ENCODE results near the gene TBX2.
"Not testable (repeated sequence)": the region's sequence is repeated elsewhere in the genome, so short reads cannot be mapped to it uniquely, and the experiment has no call there.

The TBX2 gene

DNA sequence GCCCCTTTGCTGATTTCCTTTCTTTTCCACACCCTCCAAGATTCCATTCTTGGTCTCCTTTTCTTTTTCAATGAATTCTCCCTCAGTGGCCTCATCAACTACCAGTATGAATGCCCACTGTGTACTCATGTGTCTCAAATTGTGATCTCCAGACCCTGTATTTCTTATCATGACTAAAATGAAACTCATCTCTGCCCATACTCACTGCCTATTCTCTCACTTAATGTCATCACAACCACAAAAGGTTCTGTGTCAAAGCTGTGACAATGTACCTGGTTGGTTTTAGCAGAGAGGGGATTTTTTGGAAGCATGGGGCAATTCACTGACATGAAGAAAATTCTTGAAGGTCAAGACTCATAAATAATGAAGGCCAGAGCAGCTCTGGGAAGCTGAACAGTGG lies 41.1 kb downstream of the TBX2 start:
- no peak for DNase-seq

DNA sequence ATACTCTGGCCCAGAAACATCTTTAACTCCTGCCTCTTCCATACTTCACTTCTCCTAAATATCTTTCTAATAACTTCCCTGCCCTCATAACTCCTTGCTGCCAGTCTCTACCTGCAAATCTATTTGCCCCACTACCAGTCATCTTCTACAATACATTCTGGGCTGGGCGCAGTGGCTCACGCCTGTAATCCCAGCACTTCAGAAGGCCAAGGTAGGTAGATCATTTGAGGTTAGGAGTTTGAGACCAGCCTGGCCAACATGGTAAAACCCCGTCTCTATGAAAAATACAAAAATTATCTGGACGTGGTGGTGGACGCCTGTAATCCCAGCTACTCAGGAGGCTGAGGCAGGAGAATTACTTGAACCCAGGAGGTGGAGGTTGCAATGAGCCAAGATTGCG lies 41.9 kb downstream of the TBX2 start:
- DNase-seq, result not testable (repeated sequence)

- DNase-seq, result no peak
Observed at GRCh38 chr17:61442136-61442775, 42.6 kb downstream of the TBX2 start.

- no peak for DNase-seq
Observed at GRCh38 chr17:61442878-61443474, 43.3 kb downstream of the TBX2 start.

DNA sequence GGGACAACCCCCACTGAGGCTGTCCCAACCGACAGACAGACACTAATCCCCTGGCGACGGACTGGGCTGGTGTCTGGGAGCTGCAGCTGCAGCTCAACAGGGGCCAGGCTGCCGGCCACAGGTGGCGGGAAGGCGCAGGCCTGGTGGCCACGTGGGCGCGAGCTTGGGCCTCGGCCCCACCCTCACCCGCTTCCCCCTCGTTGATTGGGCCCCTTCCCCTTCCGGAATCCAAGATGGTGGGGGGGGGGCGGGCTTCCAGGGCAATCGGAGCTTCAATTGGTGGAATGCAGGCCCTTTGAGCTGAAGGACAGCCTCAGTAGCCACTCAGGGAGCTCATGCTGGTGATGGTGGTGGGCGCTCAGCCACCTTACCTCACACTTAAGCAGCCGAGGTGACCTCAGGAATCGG lies 43.8 kb downstream of the TBX2 start:
- no peak for DNase-seq

DNA sequence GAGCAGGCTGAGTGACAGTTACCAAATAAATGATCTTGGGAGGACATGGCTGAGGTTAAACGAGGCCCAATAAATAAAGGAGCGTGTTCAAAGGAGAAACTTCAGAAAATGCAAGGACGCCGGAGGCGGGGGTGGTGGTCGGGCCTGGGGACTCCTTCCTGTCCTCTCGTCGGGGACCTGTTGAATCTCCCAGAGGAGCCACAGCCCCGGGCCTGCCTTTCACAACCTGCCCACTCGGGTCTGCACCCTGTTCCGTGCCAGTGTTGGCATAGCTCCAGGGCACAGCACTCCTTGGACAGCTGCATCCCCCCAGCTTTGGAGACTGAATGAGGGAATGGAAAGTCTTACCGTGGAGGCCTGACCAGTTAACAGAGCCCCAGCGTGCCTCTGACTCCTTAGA lies 44.4 kb downstream of the TBX2 start:
- DNase-seq, result no peak

- DNase-seq, result no peak
Observed at GRCh38 chr17:61444831-61445230, 45.2 kb downstream of the TBX2 start.

- DNase-seq, result no peak
Observed at GRCh38 chr17:61447358-61447757, 47.7 kb downstream of the TBX2 start.

DNA sequence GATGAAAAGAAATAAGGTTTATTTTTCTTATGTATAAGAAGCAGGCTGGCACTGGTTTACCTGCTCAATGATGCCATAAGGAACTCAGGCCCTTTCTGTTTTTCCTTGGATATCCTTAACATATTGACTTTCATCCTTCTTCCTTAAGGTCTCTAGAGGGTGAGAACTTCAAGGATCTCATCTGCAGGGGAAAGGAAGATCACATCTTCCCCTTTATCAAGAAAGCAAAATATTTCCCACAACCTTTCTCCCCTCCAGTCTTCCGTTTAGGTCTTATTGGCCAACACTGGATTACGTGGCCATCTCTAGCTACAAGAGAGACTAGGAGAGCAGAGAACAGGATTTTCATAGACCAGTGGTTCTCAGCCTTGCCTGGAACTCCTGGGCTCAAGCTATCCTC lies 48.4 kb downstream of the TBX2 start:
- DNase-seq, result no peak

DNA sequence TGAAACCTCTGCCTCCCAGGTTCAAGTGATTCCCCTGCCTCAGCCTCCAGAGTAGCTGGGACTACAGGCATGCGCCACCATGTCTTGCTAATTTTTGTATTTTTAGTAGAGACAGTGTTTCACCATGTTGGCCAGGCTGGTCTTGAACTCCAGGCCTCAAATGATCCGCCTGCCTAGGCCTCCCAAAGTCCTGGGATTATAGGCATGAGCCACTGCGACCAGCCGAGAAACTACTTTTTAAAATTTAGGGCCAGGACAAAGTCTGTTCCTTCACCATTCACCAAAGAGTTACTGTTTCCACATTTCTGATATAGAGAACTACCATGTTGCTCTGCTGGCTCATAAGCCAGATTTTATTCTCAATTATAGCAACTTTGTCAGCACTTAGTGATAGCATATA lies 49.5 kb downstream of the TBX2 start:
- not testable (repeated sequence) for DNase-seq

DNA sequence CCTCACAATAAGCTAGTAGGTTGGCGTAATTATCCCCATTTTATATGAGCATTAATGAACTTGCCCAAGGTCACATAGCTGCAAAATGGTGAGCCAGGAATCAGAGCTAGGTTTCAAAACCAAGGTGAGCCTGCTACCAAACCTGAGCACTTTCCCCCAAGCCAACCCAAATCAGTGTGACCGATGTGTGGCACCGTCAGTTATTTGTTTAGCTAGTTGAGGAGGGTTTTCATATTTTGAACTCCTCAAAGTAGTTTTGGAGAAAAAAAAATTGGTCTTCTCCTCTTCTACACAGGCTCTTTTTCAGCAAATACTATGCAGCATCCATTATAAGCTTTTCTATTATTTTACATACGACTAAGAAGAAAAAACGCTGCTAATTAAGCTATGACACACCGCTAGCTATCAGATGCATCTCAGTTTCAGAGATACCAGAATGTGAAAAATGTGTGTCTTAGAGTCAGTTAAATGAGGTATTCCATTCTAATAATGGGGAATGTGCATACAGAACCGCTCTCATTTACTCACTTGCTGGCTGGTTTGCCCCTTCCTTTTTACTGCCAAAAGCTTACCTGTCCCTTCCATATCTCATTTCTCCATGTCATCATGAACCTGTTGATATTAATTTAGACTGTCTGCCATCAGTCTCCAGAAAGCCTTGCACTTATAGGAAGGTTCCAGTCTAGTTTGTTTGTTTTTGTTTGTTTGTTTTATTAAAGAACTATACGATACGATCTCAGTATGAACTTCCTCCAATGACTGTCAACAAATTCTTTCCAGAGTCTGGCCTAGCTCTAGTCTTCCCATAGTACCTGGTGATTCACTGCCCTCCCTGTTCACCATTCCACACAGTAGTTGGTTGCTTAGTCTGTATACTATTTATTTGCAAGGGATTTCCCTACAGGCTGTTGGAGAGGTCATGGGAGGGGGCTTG lies 50.3 kb downstream of the TBX2 start:
- no peak for DNase-seq

DNA sequence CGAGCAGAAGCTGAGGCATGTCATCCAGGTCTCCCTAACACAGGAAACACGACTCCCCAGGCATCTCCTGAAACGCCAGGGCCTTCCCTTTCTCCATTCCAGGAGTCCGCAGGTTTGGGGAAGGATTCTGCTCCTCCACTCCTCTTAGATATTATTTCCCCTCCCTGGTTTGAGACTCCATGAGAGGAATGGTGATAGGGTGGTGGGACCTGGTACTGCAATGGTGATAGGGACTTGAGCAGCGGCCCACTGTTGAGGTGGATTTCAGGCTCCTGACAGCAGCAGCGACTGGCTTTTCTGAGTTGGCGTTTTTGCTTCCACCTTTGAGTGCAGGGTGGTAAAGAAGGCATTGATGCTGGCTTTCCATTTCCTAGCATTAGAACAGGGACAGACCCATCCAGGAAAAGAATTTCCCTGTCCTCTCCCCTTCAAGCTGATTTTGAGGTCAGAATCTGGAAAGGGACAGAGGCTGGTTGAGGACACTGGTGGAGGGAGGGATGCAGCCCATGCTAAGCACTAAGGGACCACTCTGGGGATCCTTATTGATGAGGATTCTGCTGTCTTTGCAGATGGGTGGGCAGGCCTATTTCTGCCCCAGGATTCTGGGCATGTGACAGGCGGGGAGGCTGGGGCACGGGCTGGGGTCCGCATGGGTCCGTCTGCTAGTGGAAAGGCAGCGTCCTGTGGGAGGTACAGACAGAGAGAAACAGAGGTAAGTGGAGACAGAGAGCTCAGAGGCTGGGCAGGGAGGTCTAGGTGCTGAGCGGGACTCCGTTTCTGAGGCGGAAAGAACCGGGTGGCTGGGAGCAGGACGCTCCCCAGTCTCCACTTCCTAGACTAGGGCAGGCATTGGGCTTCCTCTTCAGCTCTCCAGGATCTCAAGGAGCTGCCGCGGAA lies 51.2 kb downstream of the TBX2 start:
- DNase-seq, result no peak

DNA sequence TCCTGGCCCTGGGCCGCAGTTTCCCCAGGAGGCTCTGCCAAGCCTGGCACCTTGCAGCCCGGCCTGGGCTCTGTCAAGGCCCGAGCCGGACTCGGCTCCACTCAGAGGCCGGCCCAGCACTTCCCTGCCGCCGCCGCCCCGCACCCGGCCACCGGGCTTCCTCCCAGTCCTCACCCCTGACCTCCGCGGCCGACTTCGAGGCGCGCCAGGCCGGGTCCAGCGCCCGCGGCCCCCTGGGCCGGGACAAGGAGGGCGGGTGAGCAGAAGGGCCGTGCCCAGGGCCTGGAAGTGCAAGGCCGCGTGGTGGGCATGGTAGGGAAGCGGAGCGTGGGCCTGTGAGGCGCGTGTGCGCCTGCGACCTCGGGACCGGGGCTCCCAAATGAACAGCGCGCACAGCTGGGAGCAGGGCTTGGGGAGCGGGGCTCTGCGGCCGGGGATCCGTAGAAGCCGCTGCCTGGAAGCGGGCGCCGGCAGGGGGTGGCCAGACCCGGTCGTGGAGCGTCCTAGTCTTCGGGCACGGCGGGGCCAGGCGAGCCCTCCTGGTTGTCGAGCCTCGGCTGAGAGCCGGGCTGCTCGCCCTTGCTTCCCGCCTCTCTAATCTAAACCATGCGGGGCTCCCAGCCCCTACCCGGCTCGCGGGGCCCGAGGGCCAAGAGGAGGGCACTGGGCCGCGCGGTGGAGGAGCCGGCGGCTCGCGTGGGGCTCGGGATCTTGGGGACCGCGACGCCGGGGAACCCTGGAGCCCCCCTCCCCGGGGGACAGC lies 52.1 kb downstream of the TBX2 start:
- DNase-seq, result no peak

DNA sequence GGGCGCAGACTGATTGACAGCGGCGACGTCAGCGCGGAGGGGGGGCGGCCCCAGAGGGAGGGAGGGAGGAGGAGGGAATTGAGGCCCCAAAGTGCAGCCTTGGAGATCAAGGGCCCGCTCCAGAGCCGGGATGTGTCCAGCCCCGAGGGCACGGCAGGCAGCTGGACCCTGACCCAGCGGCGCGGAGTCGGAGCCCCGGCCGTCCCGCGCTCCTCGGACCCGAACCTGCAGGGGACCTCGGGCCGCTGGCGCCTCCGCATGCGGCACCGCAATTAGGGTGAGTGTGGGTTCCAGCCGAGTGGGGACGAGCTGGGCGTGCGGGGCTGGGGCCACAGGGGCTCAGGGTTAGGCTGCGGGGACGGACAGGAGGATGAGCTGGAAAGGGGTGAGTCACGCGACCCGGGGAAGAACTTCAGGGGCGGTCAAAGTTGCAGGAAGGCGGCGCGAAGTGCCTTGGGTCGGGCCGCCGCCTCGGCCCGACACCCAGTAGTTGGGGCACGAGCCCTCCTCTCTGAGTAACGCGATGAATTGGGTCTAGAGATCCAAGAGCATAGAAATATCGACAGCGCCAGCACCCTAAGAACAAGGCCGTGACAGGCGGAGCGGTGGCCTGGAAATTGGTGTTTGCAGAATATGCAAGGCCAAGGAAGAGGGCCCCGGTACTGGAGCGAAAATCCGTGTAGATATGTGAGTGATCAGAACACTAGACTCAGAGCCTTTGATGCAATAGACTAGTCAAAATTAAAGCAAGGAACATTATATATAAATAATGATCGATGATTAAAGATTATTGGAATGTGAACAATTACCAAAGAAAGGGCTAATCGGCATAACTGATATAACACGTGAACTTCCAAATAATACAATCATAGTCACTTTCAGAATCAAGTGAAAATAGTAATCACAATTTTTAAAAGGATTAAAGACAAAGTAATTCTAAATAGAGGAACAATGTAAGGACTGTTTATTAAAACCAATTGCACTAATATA lies 53.0 kb downstream of the TBX2 start, which contains the start of gene TBX4:
TSS of gene TBX4 (plus strand) at position 122 of the 990 bp plus-strand sequence. CDS start 4,069 bp downstream, outside the sequence.
- DNase-seq, result no peak

DNA sequence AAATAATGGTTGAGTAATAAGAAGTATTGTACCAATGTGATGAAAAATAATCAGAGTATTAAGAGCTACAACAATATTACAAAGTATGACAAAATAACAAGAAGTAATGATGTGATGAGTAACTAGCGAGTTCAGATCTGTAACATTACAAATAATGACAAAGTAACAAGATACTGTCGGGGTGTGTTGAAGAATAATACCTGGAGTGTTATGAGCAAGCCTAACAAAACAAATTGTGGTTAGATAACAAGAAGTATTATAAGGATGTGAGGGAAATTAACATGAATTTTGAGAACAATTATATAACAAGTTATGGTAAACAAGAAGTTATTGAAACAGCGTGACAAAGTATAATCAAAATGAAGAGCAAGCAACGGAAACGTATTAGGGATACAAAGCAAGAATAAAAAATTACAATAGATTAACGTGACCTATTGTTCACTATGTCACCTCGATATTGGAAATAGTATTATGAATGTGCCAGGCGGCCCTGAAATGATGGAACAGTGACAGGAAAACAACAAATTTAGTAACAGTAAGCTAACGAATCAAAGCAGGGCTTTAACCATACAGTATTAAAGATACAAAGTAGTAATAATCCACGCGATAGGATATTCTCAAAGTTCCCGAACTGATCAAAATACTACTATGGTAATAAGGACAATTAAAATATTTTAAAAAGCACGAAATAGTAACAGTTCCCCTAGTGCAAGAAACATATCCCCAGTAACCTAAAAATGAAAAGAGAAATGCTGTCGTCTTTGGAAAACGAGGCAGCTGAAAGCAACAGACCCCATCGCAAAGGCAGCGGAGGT lies 54.1 kb downstream of the TBX2 start:
- no peak for DNase-seq

- no peak for DNase-seq
Observed at GRCh38 chr17:61454381-61455323, 55.0 kb downstream of the TBX2 start.

- DNase-seq, result no peak
Observed at GRCh38 chr17:61455324-61456060, 55.8 kb downstream of the TBX2 start.

Measured in right forelimb (tissue), 1 donor.